ENCODE data around the gene ETS2.

ETS2 gene

GRCh38 chr21:38869196-38869595 lies 63.5 kb downstream of the ETS2 start:
- ChIA-PET CTCF (no interaction called here), POLR2A (ENCODE audit: low non-redundant PET) (no interaction called here)
- no peak overlapping the region for H3K27ac ChIP-seq
- TF ChIP-seq CTCF (conservative IDR thresholded peaks at IDR 0.05; ENCODE audit: low read depth), result no peak
- no peak for DNase-seq (ENCODE audit: low spot score)

- DNase-seq (ENCODE audit: low spot score), result no peak
- ChIA-PET CTCF (no interaction called here), POLR2A (ENCODE audit: low non-redundant PET) (no interaction called here)
- H3K27ac ChIP-seq, result no peak overlapping the region
- no peak for TF ChIP-seq CTCF (conservative IDR thresholded peaks at IDR 0.05; ENCODE audit: low read depth)
Observed at GRCh38 chr21:38869946-38870345, 64.2 kb downstream of the ETS2 start.
